Activated gamma-delta T cell (primary cell): ENCODE results near the gene ANO2.

ENCODE experiments used
- DNase-seq: peaks from one replicate; lab custom pipeline; 2025; lab: John Stamatoyannopoulos, UW

Gene ANO2

DNA sequence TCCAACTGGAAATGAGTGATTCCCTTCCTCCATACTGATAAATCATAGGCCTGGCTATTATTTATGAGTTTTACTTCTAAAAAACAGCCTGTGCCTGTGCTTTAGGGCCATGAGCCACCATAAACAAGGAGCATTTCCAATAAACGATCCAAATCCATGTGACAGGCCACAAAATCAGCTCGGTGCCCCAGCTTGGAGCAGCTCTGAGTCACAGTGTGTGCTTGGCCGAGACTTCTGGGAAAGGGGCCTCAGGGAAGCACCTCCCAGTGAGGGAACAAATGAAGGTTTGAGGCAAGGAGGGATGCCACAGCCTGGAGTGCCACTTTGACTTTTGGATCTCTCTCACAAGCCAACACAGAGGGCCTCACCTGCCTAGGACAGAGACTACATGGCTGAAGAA, 322.8 kb downstream of the ANO2 start:
- DNase-seq = no peak

DNA sequence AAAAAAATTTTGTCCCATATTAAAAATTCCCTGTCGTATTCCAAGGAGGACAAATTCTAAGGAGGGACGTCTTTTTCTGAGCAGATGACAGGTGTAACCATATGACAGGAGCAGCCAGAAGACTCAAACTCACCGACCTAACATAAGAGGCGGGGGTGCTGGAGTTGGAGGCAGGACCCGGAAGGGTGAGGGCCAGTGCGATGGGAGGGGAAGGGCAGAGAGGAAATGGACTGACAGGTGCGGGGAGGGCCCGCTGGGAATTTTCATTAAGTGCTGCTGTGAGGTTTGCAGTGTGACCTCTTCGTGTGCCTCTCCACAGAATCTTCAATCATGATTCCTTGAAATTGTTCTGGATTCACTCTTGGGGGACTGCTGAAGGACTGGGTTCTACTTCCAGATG, 323.7 kb downstream of the ANO2 start:
- DNase-seq = no peak

DNA sequence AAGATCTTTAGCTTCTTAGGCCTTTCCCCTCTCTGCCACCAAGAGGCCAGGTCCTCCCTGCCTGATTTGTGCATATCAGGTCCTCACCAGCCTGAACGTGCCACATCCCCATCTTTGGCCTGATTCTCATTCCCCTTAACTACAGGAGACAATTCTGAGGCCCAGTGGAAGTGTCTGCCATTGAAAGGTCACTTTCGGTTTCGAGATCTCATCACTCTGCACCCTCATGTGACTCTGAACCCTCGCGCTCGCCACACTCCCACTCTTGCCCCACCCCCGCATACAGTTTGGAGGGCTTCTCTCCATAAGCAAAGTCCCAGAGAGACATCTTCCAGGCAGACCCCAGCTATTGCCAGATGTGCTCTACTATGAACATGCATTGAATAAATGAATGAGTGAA, 324.2 kb downstream of the ANO2 start:
- DNase-seq = no peak

DNA sequence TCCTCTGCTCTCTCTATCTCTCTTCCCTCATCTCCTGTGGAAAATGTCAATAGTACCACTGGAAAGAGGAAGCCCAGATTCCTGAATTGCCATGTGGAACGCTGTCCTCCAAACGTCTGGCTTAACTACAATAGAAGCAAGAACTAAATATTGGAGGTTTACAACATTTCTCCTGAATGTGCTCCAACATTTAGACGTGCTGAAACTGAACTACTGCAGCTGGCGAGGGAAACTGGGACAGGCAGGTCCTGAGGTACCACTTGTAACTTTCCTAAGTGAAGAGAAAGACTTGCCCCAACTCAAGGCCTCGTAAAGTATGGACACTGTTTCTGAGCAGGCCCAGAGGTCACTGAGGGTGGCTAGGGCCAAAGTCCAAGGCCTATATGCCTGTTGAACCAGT, 325.4 kb downstream of the ANO2 start:
- no peak for DNase-seq

DNA sequence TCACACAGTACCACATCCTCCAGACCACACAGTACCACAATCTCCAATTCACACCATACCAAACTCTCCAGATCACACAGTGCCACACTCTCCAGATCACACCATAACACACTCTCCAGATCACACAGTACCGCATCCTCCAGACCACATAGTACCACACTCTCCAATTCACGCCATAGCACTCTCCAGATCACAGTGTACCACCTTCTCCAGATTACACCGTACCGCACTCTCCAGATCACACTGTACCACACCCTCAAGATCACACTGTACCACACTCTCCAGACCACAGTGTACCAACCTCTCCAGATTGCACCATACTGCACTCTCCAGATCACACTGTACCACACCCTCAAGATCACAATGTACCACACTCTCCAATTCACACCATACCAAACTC, 328.2 kb downstream of the ANO2 start:
- no peak for DNase-seq

DNA sequence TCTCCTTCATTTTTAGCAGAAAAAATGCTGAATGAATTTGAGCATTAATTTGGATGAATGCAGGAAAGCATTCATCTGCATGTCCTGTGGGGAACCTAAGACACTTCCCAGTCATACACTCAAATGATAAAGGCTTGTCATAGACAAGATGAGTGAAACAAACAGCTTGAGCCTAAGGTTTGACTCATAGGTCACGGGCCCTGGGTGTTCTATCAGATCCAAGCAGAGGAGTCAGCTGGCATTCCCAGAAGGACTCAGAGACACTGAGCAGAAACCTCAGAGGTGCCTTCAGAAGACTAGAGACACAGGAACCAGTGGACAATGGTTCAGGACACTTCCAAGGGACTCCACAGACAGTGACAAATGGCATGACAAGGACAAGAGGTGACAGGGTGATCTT, 329.3 kb downstream of the ANO2 start:
- DNase-seq = no peak

DNA sequence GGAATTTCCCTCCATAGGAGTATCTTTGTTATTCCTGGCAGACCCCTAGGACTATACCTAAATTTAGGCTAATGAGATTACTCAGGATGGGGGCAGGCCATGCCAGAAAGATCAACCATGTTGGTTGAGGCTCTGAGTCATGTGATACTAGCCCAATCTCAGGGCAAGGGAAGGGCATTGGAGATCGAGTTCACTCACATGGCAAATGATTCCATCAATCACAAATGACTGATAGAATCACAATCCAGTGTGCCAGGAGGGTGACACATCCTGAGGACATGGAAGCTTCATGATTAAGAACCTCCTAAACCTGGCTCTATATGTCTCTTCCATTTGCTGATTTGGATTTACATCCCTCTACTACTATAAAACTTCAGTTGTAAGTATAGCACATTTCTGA, 330.8 kb downstream of the ANO2 start:
- no peak for DNase-seq

DNA sequence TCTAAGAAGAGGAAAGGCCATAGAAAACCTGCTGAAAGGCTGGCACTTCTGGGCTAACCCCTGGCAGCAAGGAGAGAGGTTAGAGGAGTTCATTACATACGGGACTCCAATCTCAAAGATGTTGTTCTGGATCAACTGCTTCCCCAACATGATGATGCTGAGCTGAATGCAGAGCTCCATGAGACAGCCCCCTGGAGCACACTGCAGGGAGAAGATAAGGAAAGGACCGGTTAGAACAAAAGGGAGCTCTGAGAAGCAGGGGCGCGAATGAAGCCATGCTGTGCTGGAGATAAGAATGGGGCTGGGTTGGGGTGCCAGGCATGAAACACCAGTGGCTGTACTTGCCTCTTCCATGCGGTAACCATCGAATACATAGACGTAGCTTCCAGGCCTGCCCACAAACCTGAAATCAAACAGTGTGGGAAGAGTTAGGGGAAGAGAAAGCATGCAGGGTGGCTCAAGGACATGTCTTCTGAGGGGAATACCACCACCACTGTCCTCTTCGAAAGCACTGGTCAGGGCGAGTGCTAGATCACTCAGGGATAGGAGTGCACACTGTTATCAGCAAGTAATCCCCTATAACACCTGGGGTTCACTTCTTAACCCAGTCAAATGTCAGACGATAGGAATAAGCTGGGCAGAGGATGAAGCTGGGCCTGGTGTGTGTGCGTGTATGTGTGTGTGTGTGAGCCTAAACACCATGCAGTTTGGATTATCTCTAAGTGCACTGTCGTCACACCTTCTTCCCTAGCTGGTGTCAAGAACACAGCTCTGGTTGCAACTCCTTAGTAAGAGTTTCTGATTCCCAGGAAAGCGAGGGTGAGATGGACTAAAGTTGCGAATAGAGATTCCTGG, 332.3 kb downstream of the ANO2 start:
- DNase-seq = no peak

DNA sequence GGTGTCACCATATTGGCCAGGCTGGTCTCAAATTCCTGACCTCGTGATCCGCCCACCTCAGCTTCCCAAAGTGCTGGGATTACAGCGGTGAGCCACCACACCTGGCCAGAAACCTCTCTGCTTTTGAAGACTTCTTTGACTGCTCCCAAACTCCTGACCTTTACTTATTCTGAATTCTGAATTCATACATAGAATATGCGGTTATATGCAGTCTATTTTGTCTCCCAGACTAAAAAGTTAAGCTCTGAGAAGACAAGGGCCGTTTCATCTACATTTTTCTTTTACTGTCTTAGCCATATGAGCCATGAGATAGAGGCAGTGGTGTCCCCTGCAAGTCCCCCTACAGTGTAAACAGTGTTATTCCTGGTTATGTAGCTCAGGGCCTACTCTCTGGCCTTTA, 333.9 kb downstream of the ANO2 start:
- DNase-seq = no peak

DNA sequence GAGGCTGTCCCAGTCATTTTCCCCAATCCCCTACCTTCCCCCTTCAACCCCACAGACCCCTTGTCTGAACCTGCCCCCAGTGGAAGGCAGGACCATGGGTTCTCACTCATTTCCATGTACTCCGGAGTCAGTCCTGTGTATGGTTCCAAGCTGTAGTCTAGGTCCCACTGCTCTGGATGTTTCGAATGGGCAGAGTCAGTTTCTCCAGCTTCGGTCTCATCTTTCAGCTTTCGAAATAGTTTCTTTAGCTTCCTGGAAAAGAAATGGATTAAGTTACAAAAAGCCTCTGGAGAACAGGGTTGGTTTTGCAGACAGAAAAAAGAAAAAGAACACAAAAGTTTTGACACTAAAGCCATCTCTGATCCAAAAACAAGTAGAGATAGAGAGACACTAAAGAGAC, 345.7 kb downstream of the ANO2 start:
- DNase-seq = no peak

DNA sequence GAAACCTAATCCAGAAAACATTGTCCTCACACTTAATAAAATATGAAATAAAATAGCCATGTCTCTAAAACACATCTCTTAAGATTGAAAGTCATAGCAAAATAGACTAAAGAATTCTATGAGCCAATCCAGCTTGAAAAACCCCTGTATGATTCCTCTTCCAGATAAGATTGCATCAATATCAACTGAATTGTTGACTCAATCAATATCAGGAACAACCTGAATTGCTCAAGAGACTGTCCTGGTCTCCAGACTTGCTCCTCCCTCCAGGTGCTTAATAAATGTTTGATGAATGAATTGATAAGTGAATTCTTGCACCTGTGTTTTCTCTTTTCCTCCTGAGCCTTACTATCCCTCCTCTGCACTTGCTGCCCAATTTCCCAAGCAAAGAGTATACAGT, 351.1 kb downstream of the ANO2 start:
- no peak for DNase-seq

DNA sequence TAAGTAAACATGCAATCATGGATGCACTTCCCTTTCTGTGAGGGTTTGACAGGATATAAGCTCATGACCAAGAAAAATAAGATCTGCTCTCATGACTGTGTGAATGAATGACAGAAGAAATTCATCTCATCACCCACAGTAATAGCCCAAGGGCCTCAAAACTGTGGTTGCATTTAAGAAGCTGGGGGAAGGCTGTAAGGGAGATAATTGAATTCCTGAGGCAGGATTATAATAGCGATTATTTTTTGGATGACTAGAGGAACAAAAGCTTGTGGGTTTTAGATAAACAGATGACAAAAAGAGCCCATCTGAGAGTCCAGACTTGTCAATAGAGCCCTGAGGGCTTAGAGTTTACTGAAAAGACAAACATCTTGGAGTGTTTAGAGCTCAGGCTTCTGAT, 352.0 kb downstream of the ANO2 start:
- no peak for DNase-seq

DNA sequence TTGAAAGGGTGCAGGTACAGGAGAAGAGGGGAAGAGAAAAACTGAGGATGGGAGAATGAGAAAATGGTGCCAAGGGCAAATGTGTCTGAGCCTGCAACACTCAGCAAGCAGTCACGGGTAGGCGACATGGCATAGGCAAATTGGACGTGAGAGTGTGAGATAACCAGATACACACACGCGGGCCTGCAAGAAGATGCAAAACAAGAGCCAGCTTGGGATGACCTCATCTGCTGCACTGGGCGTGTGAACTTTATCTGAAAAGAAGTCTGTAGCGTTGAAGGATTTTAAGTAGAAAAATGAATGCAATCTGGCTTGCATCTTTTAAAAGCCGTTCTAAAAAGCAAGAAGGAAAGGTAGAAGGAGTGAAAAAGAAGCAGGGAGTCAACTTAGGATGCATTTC, 352.7 kb downstream of the ANO2 start:
- DNase-seq = no peak

DNA sequence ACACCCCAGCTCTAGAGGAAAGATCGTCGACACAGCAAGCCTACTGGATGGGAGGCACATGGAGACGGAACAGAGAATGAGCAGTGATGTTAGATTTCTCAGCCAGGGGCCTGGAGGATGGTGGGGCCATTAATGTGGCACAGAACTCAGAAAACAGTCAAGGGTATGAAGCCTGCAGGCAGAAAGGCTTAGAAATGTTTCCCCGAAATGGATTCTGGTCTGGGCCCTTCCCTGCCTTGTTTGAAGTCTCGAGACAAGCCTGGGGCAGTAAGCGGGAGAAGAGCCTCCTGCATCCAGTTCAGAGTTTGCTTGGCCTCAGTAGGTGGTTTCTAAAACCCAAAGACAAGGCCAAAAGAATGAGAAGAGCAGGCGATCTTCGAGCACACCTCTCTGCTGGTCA, 354.7 kb downstream of the ANO2 start:
- no peak for DNase-seq

DNA sequence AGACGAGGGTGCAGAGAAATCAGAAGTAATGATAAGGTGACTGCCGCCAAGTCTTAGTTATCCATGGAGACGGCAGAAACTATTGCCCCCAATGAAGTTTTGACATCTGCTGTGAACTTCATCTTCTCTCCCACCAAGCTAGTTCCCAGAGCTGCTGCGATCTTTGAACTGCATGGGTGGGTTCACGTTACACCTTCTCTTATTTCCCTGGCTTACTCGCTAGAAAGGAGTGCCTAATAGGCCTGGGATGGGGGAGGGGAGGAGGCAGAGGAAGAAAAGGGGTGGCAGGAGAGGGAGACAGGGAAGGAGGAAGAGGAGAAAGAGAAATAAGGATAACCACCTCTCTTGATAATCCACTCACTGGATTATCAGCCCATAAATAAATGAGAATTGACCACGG, 356.0 kb downstream of the ANO2 start:
- DNase-seq = no peak

DNA sequence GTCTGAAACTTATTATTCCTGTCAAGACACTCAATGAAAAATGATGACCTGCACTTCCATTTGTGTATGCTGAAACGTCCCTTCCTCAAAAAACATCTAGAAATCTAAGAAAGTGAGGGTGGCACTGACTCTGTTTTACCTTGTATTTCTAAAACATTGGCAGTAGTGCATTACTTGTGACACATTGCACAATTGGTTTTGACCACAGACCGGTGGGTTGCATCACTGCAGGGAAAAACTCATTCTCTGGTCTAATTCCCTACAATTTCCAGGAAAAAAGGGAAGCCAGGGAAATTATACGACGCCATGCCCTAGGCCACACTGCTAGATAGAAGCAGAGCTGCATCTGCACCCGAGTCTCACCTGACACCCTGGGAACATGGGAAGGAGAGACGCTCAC, 356.5 kb downstream of the ANO2 start:
- DNase-seq = no peak

DNA sequence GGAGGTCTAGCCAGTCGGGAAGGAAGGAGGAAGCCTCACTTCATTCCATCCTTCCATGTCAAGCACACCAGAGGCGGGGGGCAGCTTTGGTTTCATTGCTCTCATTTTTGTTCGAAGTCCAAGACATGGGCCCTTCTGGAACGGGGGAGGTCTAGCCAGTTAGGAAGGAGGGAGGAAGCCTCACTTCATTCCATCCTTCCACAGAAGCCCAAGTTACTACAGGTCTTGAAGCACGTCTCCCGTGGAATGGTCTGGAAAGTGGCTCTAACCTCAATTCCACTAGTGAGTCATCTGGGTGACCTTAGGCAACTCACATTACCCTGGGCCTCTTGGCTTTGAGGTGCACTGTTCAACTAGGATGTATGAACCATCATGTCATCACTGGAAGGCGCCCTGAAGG, 356.9 kb downstream of the ANO2 start:
- DNase-seq = no peak

DNA sequence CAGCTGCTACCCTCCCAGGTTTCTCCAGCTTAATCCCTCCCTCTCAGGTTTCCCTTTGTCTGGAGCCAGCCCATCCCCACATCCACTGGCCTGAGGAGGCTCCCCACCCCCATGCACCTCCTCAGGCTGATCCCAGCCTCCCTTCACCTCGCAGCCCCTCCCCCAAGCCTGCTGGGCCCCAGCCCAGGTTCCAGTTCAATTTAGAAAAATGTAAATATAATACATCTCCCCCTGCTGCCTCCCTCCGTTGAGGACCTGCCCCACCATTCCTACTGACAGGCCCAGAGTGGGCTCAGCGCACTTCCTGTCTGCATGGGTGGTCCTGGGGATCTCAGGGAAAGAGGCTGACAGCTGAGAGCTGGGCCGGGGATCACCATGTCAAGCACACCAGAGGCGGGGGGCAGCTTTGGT, 357.3 kb downstream of the ANO2 start:
- DNase-seq = no peak

DNA sequence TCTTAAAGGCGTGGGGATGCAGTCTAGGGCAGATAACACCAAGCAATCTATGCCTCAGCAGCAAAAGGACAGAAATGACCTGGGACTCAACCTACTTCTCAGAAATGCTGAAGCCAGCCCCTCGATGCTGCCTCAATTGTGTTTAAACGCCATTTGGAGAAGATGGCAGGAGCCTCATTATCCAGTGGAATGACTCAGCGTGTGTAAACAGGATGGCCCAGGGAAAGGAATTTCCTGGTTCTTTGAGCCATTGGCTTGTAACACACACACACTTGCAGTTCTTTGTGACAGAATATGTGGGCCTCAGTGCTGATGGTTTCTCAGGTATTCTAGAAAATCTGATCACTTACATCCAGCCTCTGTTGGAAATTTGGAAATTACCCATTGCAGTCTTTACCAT, 358.9 kb downstream of the ANO2 start:
- DNase-seq = no peak

DNA sequence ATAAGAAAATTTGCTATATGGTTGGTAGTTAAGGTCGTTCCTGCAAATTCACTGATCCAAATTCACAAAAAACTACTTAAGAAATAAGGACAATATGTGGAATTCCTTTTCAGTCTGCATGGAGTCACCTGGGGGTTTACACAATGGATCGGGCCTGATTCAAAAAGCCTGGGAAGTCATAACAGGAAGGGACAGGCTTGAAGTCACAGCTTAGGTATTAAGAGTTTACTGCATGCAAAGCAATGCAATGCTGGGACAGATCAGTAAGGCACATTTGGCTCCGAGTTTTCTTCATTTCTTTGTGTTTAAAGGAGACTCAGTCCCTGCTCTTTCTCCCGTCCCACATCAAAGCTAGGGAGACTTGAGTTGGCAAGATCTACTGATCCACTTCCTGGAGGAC, 359.9 kb downstream of the ANO2 start:
- no peak for DNase-seq

DNA sequence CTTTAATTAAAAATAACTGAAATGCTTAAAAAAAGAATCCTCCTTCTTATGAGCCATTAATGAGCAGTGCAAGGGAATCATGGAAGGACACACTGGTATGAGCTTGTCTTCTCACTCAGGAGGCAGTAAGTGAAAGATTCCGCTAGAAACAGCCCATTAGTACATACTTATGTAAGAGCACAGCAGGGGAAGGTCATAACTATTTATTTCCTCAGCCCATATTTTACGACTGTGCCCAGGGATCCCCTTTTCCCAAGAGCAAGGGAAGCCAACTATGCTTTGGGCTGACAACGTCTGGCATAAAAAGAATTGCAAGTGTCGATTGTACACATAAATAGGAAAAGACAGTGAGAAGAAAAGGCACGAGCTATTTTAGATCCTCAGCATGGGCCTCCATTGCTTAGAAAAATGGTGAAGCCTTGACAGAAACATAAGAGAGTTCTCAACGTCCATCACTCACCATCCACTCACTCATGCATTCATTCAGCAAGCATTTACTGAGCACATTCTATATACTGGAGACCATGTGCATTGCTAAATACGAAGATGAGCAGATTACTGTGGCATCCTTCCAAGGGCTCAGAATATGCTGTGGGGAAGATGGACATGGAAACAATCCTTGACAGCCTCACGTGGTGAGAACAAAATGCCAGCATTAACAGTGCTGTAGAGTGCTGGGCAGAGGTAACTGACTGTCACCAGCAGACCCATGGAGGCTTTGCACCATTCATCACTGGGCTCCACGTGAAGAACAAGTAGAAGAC, 360.5 kb downstream of the ANO2 start:
- no peak for DNase-seq

DNA sequence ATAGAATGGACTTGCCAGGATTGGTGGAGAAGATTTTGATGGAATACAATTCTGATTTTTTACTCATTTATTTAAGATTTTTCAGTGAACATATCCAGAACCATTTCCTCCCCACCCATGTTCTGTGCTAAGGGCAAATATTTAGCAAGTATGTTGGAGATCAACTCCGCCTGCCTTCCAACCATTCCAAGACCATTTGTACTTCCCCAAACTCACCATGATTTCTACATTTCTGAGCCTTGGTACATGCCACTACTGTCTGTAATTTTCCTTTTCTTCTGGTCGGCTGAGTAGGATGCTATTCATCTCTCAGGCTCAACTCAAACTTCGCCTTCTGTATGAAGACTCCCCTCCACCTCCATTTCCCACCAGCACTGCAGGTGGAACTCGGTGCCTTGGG, 362.5 kb downstream of the ANO2 start:
- no peak for DNase-seq

DNA sequence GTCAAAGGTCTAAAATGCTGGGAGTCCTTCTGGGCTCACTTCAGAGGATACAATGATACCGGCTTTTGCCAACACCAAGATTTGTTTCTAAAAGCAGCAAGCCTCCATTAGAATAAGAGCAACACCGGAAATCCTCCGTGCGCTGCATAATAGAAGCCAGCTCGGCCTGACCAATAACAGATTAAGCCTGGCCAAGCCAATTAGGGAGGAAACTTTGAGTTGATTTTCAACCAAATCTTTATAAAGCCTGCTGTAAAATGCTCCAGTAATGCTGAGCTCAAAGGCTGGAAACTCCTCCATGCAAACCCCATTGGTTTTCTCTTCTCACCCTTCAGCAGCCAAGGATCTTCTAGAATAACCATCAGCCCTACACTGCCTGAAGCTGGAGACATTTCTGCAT, 363.0 kb downstream of the ANO2 start:
- DNase-seq = no peak

DNA sequence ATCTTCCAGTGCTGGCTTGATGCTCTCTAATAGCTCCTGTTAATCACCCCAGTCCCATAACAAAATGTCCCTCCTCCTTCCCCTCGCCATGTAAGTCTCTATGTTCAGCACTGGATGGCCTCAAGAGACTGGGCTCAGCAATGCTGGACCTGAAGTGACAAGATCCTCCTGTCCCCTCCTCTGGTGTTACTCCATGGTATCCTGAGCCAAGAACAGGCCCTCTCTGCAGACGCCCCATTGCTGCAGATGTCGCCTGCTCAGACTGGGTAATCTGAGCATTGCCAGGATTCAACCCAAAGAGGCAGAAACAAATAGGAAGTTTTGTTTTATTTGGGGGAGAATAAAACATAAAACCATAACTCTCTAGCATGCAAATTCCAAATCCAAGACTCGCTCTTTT, 363.4 kb downstream of the ANO2 start:
- DNase-seq = no peak
